HEK293 (cell line): Measurements from ENCODE around the gene JAKMIP1.

Experiments used
- PRDM1 ChIP-seq: fragments of 450-650 bp; formaldehyde crosslinking; IDR thresholded peaks from 2 replicates; pipeline ENCODE4; 2016; ENCODE audit warnings: missing biosample characterization, missing genetic modification characterization
- ZBTB8A ChIP-seq: fragments of 450-650 bp; formaldehyde crosslinking; IDR thresholded peaks from 2 replicates; pipeline ENCODE4 v1.5.1; 2016; ENCODE audit warnings: missing biosample characterization, missing genetic modification characterization
- ZFP3 ChIP-seq: fragments of 450-650 bp; formaldehyde crosslinking; IDR thresholded peaks from 2 replicates; pipeline ENCODE4 v1.5.1; 2016; ENCODE audit warnings: low read depth, missing biosample characterization, missing genetic modification characterization
- ZFP41 ChIP-seq: fragments of 450-650 bp; formaldehyde crosslinking; IDR thresholded peaks from 2 replicates; pipeline ENCODE4 v1.5.1; 2016; ENCODE audit warnings: missing biosample characterization, missing genetic modification characterization, borderline replicate concordance
- ZNF138 ChIP-seq: fragments of 450-650 bp; formaldehyde crosslinking; IDR thresholded peaks from 2 replicates; pipeline ENCODE4 v1.5.1; 2016; ENCODE audit warnings: missing biosample characterization, missing genetic modification characterization, borderline replicate concordance
- ZNF184 ChIP-seq: fragments of 450-650 bp; IDR thresholded peaks from 2 replicates; pipeline ENCODE4 v1.5.1; 2018; ENCODE audit warnings: missing biosample characterization, mild to moderate bottlenecking, missing genetic modification characterization
- ZNF549 ChIP-seq: fragments of 450-650 bp; IDR thresholded peaks from 2 replicates; pipeline ENCODE4 v1.5.1; 2018; ENCODE audit warnings: missing biosample characterization, missing genetic modification characterization, mild to moderate bottlenecking, inconsistent platforms, moderate library complexity
- ZNF560 ChIP-seq: fragments of 450-650 bp; formaldehyde crosslinking; IDR thresholded peaks from 2 replicates; pipeline ENCODE4 v1.5.1; 2017; ENCODE audit warnings: missing biosample characterization, missing genetic modification characterization, borderline replicate concordance
- ZNF629 ChIP-seq: fragments of 450-650 bp; formaldehyde crosslinking; IDR thresholded peaks from 2 replicates; pipeline ENCODE4 v1.5.1; 2017; ENCODE audit warnings: missing biosample characterization, missing genetic modification characterization
- ZNF658 ChIP-seq: fragments of 450-650 bp; formaldehyde crosslinking; IDR thresholded peaks from 2 replicates; pipeline ENCODE4; 2016; ENCODE audit warnings: missing biosample characterization, missing genetic modification characterization
- ZNF76 ChIP-seq: fragments of 450-650 bp; formaldehyde crosslinking; IDR thresholded peaks from 2 replicates; pipeline ENCODE4; 2016; ENCODE audit warnings: low read depth, missing biosample characterization, missing genetic modification characterization, borderline replicate concordance
- TF ChIP-seq, protein P1 (sequence below): fragments of 450-650 bp; formaldehyde crosslinking; IDR thresholded peaks from 2 replicates; pipeline ENCODE4 v1.5.1; 2016; ENCODE audit warnings: missing biosample characterization, missing genetic modification characterization
- TF ChIP-seq, protein P2 (sequence below): fragments of 450-650 bp; formaldehyde crosslinking; IDR thresholded peaks from 2 replicates; pipeline ENCODE4 v1.5.1; 2016; ENCODE audit warnings: missing biosample characterization, missing genetic modification characterization

DNA sequence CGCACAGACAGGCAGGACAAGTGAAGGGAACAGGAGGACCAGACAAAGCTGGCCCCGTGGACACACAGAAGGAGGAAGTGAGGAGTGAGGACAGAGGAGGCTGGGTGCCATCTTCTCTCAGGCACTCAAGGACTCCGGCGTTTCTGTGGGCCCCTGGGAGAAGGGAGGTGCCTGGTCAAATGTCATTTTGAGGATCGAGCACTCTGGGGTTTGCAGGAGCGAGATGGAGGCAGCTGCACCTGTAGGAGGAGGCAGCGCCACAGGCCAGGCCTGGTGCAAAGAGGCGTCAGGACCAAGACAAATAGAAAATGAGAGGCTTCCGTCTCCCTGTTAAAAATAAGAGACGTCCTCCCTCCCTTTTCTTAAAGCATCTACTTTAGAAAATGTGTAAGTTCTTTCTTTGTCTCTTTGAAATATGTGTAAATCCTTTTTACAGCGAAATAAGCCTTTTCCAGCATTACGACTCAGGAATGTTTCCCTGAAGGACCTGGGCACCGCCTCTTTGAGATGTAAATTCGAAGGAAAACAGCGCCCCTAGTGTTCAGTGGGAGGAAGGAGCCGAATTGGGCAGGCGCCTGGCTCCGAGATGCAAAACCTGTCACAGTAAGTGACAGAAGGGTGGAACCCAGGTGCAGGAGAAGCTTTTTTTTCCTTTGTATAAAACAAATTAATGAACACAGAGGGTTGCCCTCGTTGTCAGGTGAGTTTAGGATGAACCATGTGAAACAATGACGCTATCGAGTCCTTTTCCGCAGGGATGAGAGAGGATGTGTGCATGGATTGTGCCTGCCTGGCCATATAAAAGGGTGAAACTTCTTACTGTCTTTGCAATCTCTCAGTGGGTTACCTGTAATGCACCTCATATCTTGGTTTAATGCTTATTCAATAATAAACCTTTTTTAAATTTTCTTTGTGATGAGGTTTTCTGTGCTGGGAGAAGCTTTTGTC, 180.8 kb downstream of the JAKMIP1 start:
- TF ChIP-seq ZNF549 (tag by site-specific recombination) (no peak), ZFP3 (tag by site-specific recombination) (no peak), ZNF560 (no peak), ZFP41 (no peak), ZNF629 (tag by site-specific recombination) (no peak), ZNF184 (tag by site-specific recombination) (no peak), ZNF76 (tag by site-specific recombination) (no peak), ZNF138 (tag by site-specific recombination) (no peak), ZBTB8A (tag by site-specific recombination) (no peak), ZNF658 (tag by site-specific recombination) (no peak), PRDM1 (no peak)
- TF ChIP-seq, protein P1, sequence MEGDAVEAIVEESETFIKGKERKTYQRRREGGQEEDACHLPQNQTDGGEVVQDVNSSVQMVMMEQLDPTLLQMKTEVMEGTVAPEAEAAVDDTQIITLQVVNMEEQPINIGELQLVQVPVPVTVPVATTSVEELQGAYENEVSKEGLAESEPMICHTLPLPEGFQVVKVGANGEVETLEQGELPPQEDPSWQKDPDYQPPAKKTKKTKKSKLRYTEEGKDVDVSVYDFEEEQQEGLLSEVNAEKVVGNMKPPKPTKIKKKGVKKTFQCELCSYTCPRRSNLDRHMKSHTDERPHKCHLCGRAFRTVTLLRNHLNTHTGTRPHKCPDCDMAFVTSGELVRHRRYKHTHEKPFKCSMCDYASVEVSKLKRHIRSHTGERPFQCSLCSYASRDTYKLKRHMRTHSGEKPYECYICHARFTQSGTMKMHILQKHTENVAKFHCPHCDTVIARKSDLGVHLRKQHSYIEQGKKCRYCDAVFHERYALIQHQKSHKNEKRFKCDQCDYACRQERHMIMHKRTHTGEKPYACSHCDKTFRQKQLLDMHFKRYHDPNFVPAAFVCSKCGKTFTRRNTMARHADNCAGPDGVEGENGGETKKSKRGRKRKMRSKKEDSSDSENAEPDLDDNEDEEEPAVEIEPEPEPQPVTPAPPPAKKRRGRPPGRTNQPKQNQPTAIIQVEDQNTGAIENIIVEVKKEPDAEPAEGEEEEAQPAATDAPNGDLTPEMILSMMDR (tag by site-specific recombination) = no peak
- TF ChIP-seq, protein P2, sequence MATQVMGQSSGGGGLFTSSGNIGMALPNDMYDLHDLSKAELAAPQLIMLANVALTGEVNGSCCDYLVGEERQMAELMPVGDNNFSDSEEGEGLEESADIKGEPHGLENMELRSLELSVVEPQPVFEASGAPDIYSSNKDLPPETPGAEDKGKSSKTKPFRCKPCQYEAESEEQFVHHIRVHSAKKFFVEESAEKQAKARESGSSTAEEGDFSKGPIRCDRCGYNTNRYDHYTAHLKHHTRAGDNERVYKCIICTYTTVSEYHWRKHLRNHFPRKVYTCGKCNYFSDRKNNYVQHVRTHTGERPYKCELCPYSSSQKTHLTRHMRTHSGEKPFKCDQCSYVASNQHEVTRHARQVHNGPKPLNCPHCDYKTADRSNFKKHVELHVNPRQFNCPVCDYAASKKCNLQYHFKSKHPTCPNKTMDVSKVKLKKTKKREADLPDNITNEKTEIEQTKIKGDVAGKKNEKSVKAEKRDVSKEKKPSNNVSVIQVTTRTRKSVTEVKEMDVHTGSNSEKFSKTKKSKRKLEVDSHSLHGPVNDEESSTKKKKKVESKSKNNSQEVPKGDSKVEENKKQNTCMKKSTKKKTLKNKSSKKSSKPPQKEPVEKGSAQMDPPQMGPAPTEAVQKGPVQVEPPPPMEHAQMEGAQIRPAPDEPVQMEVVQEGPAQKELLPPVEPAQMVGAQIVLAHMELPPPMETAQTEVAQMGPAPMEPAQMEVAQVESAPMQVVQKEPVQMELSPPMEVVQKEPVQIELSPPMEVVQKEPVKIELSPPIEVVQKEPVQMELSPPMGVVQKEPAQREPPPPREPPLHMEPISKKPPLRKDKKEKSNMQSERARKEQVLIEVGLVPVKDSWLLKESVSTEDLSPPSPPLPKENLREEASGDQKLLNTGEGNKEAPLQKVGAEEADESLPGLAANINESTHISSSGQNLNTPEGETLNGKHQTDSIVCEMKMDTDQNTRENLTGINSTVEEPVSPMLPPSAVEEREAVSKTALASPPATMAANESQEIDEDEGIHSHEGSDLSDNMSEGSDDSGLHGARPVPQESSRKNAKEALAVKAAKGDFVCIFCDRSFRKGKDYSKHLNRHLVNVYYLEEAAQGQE (tag by site-specific recombination) = no peak
